GM19328 (cell line): Measurements from ENCODE around the gene AAMDC.
"Not testable (repeated sequence)": the region's sequence is repeated elsewhere in the genome, so short reads cannot be mapped to it uniquely, and the experiment has no call there.

Source experiments
- ATAC-seq: cut with Tn5 transposase; IDR thresholded peaks from one replicate; pipeline ENCODE4 v1.9.1; 2021; ENCODE audit warnings: mild to moderate bottlenecking, moderate library complexity; ENCODE audit not compliant: unreplicated experiment

The AAMDC gene

GRCh38 chr11:77883775-77884174 lies 62.8 kb downstream of the AAMDC start:
- ATAC-seq, result no peak

DNA sequence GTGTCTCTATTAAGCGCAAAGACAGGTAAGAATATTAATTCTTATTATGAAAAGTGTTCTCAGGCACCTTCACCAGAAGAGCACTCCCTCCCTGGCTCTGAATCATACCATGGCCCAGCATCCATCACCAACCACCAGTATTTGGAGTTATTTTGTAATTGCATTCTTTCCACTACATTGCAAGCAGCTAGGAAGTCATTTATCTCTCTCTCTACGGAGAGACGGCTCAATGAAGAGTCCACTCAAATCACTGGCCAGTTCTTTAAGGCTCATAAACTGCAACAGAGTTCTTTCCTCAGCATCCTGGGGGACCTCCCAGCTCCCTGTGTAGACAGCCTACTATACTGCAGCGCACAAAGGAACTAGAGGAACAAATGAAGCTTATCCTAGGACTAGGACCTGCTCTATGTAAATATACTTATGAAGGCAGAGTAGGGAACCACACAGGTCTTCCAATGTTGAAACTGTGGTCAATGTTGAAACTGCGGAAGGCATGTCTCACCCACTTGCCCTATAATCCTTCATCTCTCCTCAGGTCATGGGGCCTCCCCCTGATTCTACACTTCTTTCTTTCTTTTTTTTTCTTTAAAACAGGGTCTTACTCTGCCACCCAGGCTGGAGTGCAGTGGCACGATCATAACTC lies 63.4 kb downstream of the AAMDC start:
- ATAC-seq, result no peak

- no peak for ATAC-seq
These were observed 63.9 kb downstream of the AAMDC start for GRCh38 chr11:77884829-77885190.

DNA sequence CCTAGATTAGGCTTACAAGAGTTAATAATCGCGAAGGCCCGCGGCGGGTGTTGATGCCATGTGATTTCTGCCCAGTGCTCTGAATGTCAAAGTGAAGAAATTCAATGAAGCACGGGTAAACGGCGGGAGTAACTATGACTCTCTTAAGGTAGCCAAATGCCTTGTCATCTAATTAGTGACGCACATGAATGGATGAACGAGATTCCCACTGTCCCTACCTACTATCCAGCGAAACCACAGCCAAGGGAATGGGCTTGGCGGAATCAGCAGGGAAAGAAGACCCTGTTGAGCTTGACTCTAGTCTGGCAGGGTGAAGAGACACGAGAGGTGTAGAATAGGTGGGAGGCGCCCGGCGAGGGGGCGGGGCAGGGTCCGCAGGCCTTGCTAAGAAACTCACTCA lies 65.5 kb downstream of the AAMDC start:
- ATAC-seq, result no peak

GRCh38 chr11:77889045-77889444 lies 68.1 kb downstream of the AAMDC start:
- not testable (repeated sequence) for ATAC-seq

- ATAC-seq, result not testable (repeated sequence)
These were observed 69.2 kb downstream of the AAMDC start for GRCh38 chr11:77890100-77890614.

DNA sequence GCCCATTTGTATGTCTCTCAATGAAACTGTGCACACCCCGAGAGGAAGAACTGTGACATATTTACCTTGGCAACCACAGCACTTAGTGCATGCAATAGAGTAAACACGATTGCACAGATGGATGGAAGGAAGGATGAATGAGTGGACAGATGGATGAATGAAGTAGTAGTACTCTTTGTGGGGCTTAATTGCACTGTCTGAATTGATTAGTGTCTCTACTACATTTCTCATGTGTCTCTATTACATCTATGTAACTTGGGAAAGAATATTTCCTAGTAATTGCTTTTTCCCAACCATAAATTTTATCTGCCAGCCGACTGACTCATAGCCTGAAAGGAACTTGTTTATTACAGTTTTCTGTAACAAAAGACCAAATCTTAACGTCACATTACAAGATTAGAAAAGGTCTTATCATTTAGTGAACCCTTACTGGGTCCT lies 69.7 kb downstream of the AAMDC start:
- ATAC-seq, result not testable (repeated sequence)

GRCh38 chr11:77891256-77891655 lies 70.3 kb downstream of the AAMDC start:
- not testable (repeated sequence) for ATAC-seq

DNA sequence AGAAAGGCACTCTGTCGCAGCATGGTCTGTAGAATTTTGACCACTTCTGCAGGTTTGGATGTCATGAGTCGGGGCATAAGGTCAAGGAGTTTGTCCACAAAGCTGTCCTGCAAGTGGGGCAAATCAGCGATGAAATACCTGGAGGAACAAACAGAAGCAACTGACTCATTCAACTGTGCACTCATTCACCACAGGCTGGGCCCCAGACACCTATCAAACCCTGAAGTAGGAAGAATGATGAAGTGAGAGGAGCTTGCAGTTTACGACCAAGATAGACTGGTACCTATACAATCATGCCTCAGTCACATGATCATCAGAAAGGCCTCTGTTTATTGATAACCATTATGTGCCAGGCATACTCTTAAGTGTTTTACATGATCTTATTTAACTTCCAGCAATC lies 70.8 kb downstream of the AAMDC start:
- ATAC-seq, result not testable (repeated sequence)

DNA sequence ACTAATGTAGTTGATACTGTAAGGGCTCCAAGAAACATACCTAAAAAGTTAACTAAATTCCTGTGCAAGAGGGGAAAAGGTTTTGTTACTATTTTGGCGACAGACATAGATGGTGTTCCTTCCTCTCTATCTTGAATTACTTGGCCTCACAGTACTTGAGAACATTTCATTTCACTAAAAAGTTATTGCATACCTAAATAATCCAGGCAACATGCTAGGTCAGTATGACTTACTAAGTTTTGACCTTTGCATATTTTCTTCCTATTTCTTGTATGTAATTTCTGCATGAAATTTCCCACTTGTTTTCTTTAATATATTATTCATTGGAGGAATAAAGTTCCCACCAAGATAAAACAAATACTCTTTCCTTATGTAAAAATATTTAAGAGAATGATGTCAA lies 74.0 kb downstream of the AAMDC start:
- ATAC-seq, result not testable (repeated sequence)

GRCh38 chr11:77908835-77909234 lies 87.9 kb downstream of the AAMDC start:
- ATAC-seq, result no peak

DNA sequence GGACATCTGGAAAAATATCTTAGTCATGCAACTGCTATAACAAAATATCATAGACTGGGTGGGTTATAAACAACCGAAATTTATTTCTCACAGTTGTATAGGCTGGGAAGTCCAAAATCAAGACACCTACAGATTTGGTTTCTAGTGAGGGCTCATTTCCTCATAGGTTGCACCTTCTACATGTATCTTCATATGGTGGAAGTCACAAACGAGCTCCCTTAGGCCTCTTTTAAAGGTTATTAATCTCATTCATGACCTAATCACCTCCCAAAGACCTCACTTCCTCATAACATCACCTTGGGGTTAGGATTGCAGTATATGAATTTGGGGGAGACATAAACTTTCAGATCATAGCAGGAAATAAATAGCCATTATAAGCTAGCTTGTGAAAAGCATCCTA lies 88.3 kb downstream of the AAMDC start:
- no peak for ATAC-seq

- ATAC-seq, result not testable (repeated sequence)
These were observed 89.9 kb downstream of the AAMDC start for GRCh38 chr11:77910828-77911227.

GRCh38 chr11:77913608-77914306 lies 92.8 kb downstream of the AAMDC start:
- ATAC-seq, result not testable (repeated sequence)

DNA sequence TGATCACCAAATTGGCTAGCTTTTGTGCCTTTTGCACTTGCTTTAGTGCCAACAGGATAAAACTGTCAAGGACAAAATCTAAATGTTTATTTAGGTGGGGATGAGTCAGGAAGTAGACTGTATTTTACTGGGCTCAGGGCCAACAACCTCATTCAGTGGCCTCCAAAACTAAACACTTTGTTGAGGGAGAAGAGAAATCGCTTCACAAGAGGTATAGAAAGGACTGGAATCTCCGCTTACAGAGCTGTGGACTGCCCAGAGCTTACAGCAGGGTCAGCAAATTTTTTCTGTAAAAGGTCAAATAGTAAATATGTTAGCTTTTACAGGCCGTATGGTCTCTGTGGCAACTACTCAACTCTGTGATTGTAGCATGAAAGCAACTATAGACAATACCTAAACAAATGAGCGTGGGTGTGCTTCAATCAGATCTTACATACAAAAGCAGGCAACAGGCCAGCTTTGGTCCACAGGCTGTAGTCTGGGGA lies 93.4 kb downstream of the AAMDC start:
- not testable (repeated sequence) for ATAC-seq

DNA sequence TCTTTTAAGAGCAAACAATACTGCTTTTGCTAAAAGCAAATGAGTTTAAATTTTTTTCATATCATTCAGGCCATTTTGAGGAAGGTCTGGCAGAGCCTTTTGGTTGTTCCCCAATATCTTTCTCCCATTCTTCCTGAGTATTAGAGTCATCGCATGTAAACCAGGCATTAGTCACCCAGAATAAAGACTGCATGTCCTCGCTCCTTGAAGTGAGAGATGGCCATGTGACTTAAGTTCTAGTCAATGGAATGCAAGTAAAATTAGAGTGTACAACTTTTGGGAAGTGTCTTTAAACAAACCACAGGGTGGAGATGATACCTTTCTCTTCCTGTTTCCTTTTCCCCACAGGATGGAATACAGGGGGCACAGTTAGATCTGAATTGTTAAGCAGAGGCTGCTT lies 96.8 kb downstream of the AAMDC start:
- ATAC-seq, result not testable (repeated sequence)
